ENCODE results near the gene ZNF580.
A peak's percentile ranks its signal among the peaks of the same experiment; 100 is the strongest.

The ZNF580 gene

DNA sequence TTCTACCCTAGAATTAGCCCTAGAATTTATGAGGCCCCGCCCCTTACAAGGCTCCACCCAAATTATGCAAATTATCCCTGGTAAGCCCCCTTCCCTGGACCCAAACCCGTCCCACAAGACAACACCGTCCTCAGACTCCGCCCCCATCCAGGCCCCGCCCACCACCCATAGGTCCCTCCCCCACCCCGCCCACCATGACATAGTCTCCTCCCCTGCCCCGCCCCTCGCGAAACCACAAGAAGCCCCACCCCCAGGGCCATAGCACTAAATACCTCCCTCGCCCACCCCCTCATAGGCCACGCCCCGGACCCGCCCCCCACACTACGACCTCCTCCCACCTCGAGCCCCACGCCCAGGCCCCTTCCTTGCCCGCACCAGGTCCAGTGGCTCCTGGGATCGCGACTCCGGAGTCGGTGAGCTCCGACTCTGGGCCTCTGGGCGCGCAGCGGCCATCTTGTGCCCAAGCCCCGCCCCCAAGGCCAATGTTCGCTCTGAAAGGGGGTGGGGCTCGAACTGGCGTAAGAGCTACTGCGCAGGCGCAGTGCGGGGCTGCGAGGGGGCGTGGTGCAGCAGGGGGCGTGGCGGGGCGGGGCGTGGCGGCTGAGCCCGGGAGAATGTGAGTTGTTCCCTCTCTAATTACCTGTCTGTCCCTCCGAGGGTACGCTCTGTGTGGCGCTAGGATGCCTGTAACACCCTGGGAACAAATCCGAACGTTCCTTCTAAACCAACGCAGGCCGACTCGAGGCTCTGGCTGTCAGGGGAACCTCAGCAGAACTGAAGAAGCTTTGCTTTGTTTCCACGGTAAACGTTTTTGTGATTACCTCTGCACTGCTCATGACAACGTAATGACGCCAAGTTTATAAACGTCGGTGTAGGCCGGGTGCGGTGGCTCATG is 16.4 kb upstream of the ZNF580 start, which contains the start of gene ZNF784:
TSS of gene ZNF784 (minus strand) at position 458 of the 895 bp plus-strand sequence. CDS start at position 453, 5 bp downstream.
- peak; percentile 93 for DNase-seq

DNA sequence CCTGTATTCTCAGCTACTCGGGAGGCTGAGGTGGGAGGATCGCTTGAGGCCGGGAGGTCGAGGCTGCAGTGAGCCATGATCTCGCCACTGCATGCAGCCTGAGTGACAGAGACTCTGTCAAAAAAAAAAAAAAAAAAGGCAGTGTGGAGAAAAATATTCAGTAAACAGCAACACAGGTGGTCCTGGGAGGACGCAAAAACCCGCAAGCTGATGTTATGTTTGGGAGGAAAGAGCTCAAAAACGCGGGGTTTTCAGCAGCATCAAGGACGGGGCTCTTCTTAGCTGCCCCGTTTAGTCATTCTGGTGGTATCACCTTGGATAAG is 15.8 kb upstream of the ZNF580 start:
- no peak for DNase-seq

DNA sequence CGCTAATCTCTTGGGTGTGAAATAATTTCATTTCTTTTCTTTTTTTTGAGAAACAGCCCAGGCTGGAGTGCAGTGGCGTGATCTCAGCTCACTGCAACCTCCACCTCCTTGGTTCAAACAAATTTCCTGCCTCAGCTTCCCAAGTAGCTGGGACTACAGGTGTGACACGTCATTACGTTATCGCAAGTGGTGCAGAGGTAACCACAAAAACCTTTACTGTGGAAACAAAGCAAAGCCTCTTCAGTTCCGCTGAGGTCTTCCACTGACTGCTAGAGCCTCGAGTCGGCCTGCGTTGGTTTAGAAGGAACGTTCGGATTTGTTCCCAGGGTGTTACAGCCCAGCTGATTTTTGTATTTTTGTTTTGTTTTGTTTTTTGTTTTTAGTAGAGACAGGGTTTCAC is 14.5 kb upstream of the ZNF580 start:
- DNase-seq: peak; percentile 50

DNA sequence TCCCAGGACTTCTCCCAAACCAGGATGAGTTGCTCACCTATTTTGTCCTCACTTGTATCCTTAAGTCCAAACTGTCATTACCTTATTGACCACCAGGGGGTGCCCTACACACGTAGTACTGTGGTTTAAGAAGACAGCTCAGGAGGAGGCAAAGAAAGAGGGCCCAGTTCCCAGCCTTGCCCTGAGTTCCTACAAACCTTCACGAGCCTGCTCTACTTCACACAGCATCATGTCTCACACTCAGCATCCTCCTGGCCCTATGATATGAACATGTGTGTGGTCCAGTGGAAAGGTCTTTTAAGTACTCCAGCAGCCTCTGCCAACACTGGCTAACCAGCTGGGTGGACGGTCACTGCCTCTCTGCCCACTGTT is 8.4 kb upstream of the ZNF580 start:
- DNase-seq: peak; percentile 95

DNA sequence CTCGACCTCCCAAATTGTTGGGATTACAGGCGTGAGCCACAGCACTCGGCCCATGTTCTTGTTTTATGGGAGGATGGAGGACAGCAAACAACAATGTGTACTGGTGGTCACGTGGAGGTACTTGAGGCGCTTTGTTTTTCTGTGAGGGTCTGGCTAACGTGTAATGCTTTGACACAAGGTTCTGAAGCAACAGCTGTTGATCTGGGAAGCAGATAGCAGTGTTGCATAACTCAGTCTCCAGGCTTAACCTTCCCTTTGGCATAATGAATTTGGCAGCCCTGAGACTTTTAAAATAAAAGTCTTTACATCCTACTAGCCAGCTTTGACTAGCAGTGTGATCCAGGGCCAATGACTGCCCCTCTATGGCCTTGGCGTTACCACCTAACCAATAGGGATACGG is 6.9 kb upstream of the ZNF580 start:
- DNase-seq: no peak

DNA sequence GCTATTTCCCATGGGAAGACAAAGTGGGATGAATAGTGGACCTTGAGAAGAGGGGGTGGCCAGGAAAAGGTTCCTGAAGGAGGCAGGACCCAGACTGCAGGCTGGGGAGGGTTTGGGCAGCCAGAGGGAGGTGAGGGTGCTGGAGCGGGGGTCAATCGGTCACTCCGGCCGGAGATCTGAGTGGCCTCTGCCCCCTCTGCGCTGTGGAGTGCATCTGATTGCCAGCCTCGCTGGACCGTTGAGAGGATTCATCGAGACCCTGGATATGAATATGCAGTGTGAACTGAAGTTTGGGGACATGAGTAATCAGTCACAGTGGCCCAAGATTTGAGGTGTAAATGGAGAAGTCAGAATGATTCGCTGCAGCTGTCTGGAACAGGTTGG is 5.5 kb upstream of the ZNF580 start:
- no peak for DNase-seq

DNA sequence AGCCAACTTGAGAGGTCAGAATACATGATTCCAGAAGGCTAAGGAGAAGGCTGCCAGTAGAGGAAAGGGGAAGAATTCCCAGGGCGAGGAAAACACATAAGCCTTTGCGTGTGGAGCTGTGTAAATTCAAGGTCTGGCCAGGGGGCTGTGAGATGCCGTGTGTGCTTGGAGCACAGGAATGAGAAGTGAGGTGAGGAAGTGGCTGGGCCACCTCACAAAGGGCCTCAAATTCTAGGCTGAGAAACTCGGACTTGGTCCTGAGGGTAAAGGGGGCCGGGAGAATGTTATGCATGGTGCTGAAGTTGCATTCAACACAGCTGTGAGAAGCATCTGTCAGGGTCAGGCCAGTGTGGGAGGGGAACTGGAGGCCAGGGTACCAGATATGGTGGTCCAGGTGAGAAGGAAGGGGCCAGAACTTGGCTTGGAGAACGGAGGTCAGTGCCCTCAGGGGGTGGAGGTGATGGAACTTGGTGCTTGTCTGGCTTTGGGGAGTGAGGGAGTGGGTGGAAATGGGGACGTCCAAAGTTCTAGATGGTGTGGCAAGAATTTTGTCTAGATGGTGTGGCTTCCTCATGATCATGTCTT is 4.9 kb upstream of the ZNF580 start:
- no peak for DNase-seq

DNA sequence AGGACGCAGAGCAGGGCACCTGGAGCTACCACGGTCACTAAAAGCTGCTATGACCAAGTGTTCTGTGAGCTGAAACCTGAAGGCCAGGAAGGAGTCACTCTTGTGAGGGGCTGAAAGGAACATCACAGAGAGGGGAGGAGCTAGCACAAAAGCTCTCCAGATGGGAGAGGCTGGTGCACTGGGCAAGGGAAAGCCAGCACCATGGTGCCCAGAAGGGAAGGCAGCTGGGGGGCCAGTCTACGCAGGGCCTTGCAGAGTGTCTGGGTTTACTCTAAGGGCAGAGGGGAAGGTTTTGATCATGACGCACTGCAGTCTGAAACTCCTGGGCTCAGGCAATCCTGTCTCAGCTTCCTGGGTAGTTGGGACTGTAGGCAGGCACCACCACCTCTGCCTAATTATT is 4.1 kb upstream of the ZNF580 start:
- DNase-seq: no peak

DNA sequence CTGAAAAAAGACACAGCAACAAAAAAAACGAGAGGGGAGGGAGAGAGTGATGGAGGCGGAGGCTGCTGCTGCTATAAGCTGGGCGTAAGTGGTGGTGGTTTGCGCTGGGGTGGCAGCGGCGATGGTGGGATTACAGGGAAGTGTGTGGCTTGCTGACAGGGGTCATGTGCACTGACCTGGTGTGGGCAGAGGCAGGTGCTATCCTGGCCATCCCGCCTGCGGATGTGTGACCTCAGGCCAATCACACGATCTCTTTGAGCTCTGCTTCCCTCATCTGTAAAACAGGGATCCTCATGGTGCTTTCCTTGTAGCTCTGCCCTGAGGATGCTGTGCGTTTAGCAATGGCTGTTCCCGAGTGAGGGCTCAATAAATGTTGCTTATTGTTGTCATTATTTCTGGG is 3.3 kb upstream of the ZNF580 start:
- DNase-seq: no peak

DNA sequence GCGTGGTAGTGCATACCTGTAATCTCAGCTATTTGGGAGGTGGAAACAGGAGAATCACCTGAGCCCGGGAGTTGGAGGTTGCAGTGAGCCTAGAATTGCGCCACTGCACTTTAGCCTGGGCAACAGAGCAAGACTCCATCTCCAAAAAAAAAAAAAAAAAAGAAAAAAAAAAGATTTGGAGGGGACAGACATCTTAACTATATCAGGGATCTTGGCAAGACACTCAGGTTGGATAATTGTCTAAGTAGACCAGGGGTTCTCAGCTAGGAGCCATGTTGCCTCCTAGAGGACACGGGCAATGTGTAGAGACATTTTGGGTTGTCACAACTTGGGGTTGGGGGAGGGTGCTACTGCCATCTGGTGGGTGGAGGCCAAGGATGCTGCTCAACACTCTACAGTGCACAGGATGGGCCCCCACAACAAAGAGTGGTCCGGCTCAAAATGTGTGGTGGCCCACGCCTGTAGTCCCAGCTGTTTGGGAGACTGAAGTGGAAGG is 1.9 kb upstream of the ZNF580 start:
- DNase-seq: peak; percentile 55

DNA sequence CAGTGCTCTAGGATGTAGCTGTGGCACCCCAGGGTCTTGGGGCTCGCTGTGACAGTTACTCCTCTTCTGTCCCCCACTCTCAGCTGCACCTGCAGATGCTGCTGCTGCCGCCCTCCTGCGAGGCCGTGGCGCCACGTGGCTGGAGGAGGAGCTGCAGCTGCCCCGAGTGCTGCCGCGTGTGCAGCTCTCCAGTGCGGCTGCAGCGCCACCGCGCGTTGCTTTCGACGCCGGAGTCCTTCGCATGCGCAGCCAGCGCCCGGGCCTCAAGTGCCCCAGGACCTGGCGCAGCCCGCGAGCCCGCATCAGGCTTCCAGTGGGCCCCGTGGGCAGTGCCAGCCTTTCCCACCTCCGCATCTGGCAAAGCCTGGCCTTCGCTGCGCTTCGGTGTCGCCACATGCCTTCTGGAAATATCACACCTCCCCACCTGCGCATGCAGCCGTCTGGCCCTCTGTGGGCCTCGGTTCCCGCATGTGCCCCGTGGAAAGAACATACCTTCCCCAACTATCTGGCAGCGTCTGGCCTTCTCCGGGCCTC is 692 bp upstream of the ZNF580 start:
- peak; percentile 65 for DNase-seq

DNA sequence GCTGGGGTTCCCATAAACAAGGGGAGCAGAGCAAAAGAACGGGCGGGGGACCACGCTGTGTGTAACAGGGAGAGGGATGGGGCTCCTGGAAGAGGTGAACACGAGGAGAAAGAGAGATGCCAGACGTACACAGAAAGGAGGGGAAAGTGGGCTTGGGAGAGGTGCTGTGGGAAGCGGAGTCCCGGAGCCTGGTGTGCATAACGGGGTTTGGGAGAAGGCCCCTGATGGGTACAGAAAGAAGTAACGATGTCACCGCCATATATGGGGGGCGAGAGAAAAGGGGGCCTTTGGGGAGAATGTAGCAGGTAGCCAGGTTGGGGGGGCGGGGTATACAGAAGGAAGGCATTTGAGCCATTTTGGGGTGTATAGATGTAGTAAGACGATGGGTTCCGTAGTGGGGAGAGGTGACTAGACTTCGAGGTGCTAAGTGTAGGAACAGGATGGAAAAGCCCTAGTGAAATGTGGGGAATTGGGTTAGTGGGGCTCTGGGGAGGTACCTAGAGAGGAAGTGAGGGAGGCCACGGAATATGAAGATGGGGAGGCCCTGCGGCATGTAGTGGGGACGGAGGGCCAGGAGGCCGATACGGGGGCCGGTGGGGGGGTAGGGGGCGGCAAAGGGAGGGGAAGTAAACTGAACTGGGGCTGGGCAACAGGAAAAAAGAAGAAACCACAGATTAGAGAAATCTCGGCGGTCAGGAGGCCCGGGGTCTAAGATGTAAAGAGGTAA is 787 bp downstream of the ZNF580 start:
- peak; percentile 27 for DNase-seq

DNA sequence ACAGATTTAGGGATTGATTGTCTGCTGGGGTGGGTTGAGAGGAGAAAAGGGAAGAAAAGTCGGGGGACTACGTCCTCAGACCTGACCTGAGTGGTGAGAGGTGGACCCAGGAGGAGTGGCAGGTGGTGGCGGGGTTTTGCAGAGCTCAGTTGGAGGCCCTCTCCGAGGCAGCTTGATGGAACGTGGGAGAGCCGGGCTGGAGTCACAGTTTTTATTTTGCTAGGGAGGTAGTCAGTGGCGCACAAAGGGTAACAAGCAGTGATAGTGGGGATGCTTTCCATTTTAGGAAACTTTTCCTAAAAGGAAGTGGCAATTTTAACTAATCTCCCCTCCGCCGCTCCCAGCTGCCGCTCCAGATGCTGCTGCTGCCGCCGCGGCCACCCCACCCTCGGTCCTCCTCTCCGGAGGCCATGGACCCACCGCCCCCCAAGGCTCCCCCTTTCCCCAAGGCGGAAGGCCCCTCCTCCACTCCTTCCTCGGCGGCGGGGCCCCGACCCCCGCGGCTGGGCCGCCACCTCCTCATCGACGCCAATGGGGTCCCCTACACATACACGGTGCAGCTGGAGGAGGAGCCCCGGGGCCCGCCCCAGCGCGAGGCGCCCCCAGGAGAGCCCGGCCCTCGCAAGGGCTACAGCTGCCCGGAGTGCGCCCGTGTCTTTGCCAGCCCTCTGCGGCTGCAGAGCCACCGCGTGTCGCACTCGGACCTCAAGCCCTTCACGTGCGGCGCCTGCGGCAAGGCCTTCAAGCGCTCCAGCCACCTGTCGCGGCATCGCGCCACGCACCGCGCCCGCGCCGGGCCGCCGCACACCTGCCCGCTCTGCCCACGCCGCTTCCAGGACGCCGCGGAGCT is 1.6 kb downstream of the ZNF580 start:
- DNase-seq: no peak

DNA sequence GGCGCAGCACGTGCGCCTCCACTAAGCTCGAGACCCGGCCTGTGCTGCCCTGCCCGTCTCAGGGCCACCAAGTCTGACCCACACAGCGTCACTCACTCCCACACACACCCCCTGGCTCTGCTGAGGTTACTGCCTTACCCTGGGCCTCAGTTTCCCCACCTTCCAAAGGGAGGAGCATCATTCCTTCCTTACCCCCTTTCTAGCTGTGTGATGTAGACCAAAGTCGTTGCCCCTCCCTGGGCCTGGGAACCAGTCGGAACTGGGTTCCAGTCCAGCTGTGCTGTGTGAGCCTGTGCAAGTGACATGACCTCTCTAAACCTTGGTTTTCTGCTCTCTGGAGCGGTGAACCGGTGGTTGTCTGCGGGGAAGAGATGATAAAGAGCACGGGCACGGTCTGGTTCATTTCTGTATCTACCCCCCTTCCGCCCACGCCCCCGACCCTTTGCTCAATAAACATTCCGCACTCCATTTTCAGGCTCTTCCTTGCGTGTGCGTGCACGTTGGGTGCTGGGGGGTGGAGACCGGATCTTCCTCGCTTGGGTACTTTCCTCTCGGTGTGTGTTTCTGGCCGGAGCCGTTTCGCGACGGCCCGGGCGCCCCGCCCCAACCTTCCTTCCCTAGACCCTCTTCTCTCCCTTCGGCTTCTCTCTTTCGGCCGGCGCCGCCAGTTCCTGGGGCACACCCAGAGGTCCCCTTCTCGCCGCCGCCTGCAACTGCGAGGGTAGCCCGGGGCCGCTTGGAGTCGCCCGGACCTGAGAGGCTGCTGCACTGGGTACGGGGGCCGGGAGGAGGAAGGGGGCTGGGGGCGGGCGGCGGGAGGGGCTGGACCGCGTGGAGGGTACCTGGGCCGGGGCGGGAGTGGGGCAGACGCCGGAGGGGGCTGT is 2.4 kb downstream of the ZNF580 start, which contains the start of gene ZNF581:
TSS of gene ZNF581 (plus strand) at position 647 of the 884 bp plus-strand sequence. CDS start 923 bp downstream, outside the sequence.
- DNase-seq: peak; percentile 77

DNA sequence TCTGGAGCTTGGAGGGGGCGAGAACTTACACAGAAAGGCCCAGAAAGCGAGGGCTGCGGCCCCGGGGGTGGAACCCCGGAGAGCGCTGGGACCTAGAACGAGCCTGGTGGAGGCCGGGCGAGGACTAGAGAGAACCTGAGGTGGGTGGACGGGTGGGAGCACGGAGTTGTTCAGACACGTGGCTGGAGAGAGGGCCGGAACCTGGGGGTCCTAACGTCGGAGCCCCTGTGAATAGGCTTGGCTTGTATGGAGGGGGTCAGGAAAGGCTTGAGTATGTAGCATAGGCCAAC is 3.0 kb downstream of the ZNF580 start:
- no peak for DNase-seq

DNA sequence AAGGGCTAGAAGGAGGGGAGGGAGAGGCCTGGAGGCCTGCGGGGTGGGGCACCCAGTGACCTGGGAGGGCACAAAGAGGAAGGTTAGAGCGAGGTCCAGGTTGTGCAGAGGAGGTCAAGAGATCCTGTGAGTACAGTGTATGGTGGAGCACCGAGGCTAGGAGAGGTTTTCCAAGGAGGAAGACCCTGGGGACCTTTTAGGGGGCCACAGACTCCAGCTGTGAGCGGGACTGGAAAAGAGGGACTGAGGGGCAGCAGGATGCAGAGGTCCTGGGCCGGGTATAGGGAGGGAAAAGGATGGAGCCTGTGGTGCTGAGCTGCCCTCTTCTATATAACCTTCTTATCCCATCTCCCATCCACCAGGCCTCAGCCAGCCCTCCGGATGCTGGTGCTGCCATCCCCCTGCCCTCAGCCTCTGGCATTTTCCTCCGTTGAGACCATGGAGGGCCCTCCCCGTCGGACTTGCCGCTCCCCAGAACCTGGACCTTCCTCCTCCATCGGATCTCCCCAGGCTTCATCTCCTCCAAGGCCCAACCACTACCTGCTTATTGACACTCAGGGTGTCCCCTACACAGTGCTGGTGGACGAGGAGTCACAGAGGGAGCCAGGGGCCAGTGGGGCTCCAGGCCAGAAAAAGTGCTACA is 3.5 kb downstream of the ZNF580 start:
- DNase-seq: no peak

DNA sequence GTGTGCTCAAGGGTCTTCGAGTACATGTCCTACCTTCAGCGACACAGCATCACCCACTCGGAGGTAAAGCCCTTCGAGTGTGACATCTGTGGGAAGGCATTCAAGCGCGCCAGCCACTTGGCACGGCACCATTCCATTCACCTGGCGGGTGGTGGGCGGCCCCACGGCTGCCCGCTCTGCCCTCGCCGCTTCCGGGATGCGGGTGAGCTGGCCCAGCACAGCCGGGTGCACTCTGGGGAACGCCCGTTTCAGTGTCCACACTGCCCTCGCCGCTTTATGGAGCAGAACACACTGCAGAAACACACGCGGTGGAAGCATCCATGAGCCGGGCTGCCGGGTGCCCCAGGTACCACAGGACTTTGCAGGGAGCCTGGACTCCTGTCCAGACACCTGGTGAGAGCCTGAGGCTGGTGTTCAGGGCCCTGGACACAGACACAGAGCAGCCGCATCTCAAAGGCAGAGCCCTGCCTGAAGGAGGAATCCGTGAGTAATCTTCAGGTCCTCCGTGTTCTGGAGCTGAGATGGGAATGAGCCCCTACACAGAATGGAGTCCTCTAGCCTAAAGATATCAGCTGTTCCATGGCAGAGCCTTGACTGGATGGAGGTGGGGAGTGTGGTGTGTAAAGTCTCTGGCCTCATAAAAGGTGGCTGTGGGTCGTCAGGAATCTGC is 4.2 kb downstream of the ZNF580 start:
- no peak for DNase-seq

DNA sequence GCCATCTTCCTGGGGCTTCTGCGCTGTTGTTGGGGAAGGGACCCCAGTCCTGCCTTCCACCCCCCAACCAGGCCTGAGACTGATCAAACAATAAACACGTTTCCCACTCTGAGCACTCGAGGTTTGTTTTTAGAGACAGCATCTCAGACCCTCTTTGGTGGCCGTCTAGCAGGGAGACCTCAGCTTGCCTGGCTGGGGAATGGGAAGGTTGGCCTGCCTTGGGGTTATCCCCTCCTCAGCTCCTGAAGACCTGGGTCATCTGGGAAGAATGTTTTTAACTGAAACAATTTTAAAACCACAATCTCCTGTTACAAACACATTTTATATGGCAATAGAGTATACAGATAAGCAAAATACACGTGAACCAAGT is 4.7 kb downstream of the ZNF580 start:
- no peak for DNase-seq

DNA sequence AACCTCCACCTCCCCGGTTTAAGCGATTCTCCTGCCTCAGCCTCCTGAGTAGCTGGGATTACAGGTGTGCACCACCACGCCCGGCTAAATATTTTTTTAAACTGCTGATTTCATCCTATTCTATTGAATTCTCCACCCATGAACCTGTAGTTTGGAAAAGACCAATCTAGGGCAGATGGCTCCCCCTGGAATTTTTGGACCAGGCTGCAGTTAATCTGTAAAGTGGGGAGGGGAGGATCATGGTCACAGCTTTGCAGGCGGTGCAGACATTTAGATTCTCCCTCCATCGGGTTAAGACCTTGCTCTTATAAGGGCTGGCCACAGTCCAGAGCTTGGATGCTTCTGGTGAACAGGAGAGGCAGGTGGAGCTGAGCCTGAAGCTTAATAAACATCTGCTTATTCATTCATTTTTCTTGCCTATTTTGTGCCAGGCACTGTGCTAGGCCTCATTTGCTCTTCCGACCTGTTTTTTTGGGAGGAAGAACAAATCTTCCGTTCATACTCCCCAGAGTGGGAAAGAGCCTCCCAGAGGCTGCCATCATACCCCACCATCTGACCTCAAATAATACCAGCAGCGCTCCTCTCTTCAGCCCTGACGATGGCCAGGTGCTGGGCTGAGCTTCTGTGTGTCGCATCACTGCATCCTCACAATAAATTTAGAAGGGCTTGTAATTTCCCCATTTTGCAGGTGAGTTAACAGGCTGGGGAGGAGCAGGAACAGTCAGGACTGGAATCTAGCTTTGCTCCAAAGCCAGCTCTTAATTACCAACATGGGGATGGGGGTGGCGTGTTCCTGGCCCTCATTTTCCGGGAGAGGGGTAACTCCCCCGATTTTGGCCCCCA is 6.3 kb downstream of the ZNF580 start:
- DNase-seq: no peak
